Measurements from ENCODE around the gene KCND2. TPM values are rescaled to one million over a fixed set of nuclear protein-coding genes. Genes with fewer than 3 reads are reported as not detected.

KCND2 gene
- total RNA-seq, 3 donors from 2014 or later = not detected

- DNase-seq (no peak), ATAC-seq (no peak)
- Mint-ChIP-seq H3K9me3 (no peaks in the 10 kb centered on the region), H3K4me1 (ENCODE audit: low read depth) (no peaks in the 10 kb centered on the region), H3K4me3 (no peak overlapping the region), H3K36me3 (ENCODE audit: insufficient read depth) (no peaks in the 10 kb centered on the region), H3K27me3 (ENCODE audit: low read depth) (no peaks in the 10 kb centered on the region)
These were observed 139.4 kb downstream of the KCND2 start for GRCh38 chr7:120412139-120413050.

GRCh38 chr7:120413164-120413563 is 140.2 kb downstream of the KCND2 start:
- Mint-ChIP-seq H3K27me3 (ENCODE audit: low read depth) (no peaks in the 10 kb centered on the region), H3K9me3 (no peaks in the 10 kb centered on the region), H3K4me3 (no peak overlapping the region), H3K4me1 (ENCODE audit: low read depth) (no peaks in the 10 kb centered on the region), H3K36me3 (ENCODE audit: insufficient read depth) (no peaks in the 10 kb centered on the region)
- ATAC-seq (no peak), DNase-seq (no peak)

- DNase-seq (no peak), ATAC-seq (no peak)
- no peaks in the 10 kb centered on the region for H3K27me3 Mint-ChIP-seq (ENCODE audit: low read depth)
- H3K9me3 Mint-ChIP-seq = no peaks in the 10 kb centered on the region
- H3K4me3 Mint-ChIP-seq = no peak overlapping the region
- no peaks in the 10 kb centered on the region for H3K36me3 Mint-ChIP-seq (ENCODE audit: insufficient read depth)
- H3K4me1 Mint-ChIP-seq (ENCODE audit: low read depth) = no peaks in the 10 kb centered on the region
These were observed 144.4 kb downstream of the KCND2 start for GRCh38 chr7:120417244-120417979.

GRCh38 chr7:120421151-120421651 is 148.2 kb downstream of the KCND2 start:
- H3K4me3 Mint-ChIP-seq = no peak overlapping the region
- no peaks in the 10 kb centered on the region for H3K36me3 Mint-ChIP-seq (ENCODE audit: insufficient read depth)
- ATAC-seq (no peak), DNase-seq (no peak)
- H3K9me3 Mint-ChIP-seq = no peaks in the 10 kb centered on the region
- no peaks in the 10 kb centered on the region for H3K4me1 Mint-ChIP-seq (ENCODE audit: low read depth)
- no peaks in the 10 kb centered on the region for H3K27me3 Mint-ChIP-seq (ENCODE audit: low read depth)

- H3K36me3 Mint-ChIP-seq (ENCODE audit: insufficient read depth) = no peaks in the 10 kb centered on the region
- H3K4me1 Mint-ChIP-seq (ENCODE audit: low read depth) = no peaks in the 10 kb centered on the region
- H3K4me3 Mint-ChIP-seq = no peak overlapping the region
- ATAC-seq (no peak), DNase-seq (no peak)
- H3K27me3 Mint-ChIP-seq (ENCODE audit: low read depth) = no peaks in the 10 kb centered on the region
- H3K9me3 Mint-ChIP-seq = peaks cover 4% of the 10 kb centered on the region
These were observed 158.0 kb downstream of the KCND2 start for GRCh38 chr7:120431016-120431415.

GRCh38 chr7:120436487-120437060 is 163.6 kb downstream of the KCND2 start:
- DNase-seq (no peak), ATAC-seq (no peak)
- no peaks in the 10 kb centered on the region for H3K4me1 Mint-ChIP-seq (ENCODE audit: low read depth)
- no peaks in the 10 kb centered on the region for H3K27me3 Mint-ChIP-seq (ENCODE audit: low read depth)
- H3K36me3 Mint-ChIP-seq (ENCODE audit: insufficient read depth) = no peaks in the 10 kb centered on the region
- H3K9me3 Mint-ChIP-seq = peaks cover 8% of the 10 kb centered on the region
- no peak overlapping the region for H3K4me3 Mint-ChIP-seq

GRCh38 chr7:120441850-120442249 is 168.9 kb downstream of the KCND2 start:
- Mint-ChIP-seq H3K4me1 (ENCODE audit: low read depth) (no peaks in the 10 kb centered on the region), H3K27me3 (ENCODE audit: low read depth) (no peaks in the 10 kb centered on the region)
- DNase-seq = no peak

GRCh38 chr7:120442838-120443237 is 169.9 kb downstream of the KCND2 start:
- ATAC-seq = no peak
- no peaks in the 10 kb centered on the region for H3K36me3 Mint-ChIP-seq (ENCODE audit: insufficient read depth)
- peaks cover 11% of the 10 kb centered on the region for H3K9me3 Mint-ChIP-seq
- H3K4me3 Mint-ChIP-seq = no peak overlapping the region
- no peaks in the 10 kb centered on the region for H3K27me3 Mint-ChIP-seq (ENCODE audit: low read depth)
- no peak for DNase-seq
- no peaks in the 10 kb centered on the region for H3K4me1 Mint-ChIP-seq (ENCODE audit: low read depth)

More at GRCh38 chr7:120441850-120442249, 168.9 kb downstream of the KCND2 start:
- Mint-ChIP-seq H3K4me3 (no peak overlapping the region), H3K9me3 (peaks cover 11% of the 10 kb centered on the region), H3K36me3 (ENCODE audit: insufficient read depth) (no peaks in the 10 kb centered on the region)
- ATAC-seq = no peak

GRCh38 chr7:120444650-120445049 is 171.7 kb downstream of the KCND2 start:
- Mint-ChIP-seq H3K36me3 (ENCODE audit: insufficient read depth) (no peaks in the 10 kb centered on the region), H3K4me3 (no peak overlapping the region), H3K9me3 (peaks cover 9% of the 10 kb centered on the region), H3K27me3 (ENCODE audit: low read depth) (no peaks in the 10 kb centered on the region), H3K4me1 (ENCODE audit: low read depth) (no peaks in the 10 kb centered on the region)
- no peak for DNase-seq
- ATAC-seq = no peak

- DNase-seq (no peak), ATAC-seq (no peak)
- peaks cover 8% of the 10 kb centered on the region for H3K9me3 Mint-ChIP-seq
- no peaks in the 10 kb centered on the region for H3K27me3 Mint-ChIP-seq (ENCODE audit: low read depth)
- H3K36me3 Mint-ChIP-seq (ENCODE audit: insufficient read depth) = no peaks in the 10 kb centered on the region
- no peaks in the 10 kb centered on the region for H3K4me1 Mint-ChIP-seq (ENCODE audit: low read depth)
- no peak overlapping the region for H3K4me3 Mint-ChIP-seq
These were observed 172.3 kb downstream of the KCND2 start for GRCh38 chr7:120445276-120445675.

- H3K4me1 Mint-ChIP-seq (ENCODE audit: low read depth) = no peaks in the 10 kb centered on the region
- H3K9me3 Mint-ChIP-seq = peaks cover 10% of the 10 kb centered on the region
- ATAC-seq (no peak), DNase-seq (no peak)
- H3K4me3 Mint-ChIP-seq = no peak overlapping the region
- H3K27me3 Mint-ChIP-seq (ENCODE audit: low read depth) = no peaks in the 10 kb centered on the region
- H3K36me3 Mint-ChIP-seq (ENCODE audit: insufficient read depth) = no peaks in the 10 kb centered on the region
These were observed 179.7 kb downstream of the KCND2 start for GRCh38 chr7:120452665-120453064.

GRCh38 chr7:120456699-120457098 is 183.7 kb downstream of the KCND2 start:
- no peak for ATAC-seq
- H3K36me3 Mint-ChIP-seq (ENCODE audit: insufficient read depth) = no peaks in the 10 kb centered on the region
- H3K9me3 Mint-ChIP-seq = peaks cover 20% of the 10 kb centered on the region
- no peak overlapping the region for H3K4me3 Mint-ChIP-seq
- no peak for DNase-seq
- H3K4me1 Mint-ChIP-seq (ENCODE audit: low read depth) = no peaks in the 10 kb centered on the region
- H3K27me3 Mint-ChIP-seq (ENCODE audit: low read depth) = no peaks in the 10 kb centered on the region

- Mint-ChIP-seq H3K27me3 (ENCODE audit: low read depth) (no peaks in the 10 kb centered on the region), H3K9me3 (peaks cover 19% of the 10 kb centered on the region), H3K36me3 (ENCODE audit: insufficient read depth) (no peaks in the 10 kb centered on the region), H3K4me3 (no peak overlapping the region), H3K4me1 (ENCODE audit: low read depth) (no peaks in the 10 kb centered on the region)
- DNase-seq (no peak), ATAC-seq (no peak)
These were observed 188.0 kb downstream of the KCND2 start for GRCh38 chr7:120460949-120461348.

GRCh38 chr7:120462991-120463390 is 190.0 kb downstream of the KCND2 start:
- H3K27me3 Mint-ChIP-seq (ENCODE audit: low read depth) = no peaks in the 10 kb centered on the region

More at GRCh38 chr7:120462991-120463390, 190.0 kb downstream of the KCND2 start:
- H3K9me3 Mint-ChIP-seq = peaks cover 9% of the 10 kb centered on the region
- H3K4me1 Mint-ChIP-seq (ENCODE audit: low read depth) = no peaks in the 10 kb centered on the region
- ATAC-seq (no peak), DNase-seq (no peak)
- no peaks in the 10 kb centered on the region for H3K36me3 Mint-ChIP-seq (ENCODE audit: insufficient read depth)
- no peak overlapping the region for H3K4me3 Mint-ChIP-seq

Data from activated T-cell treated with anti-CD3 and anti-CD28 coated beads, Interleukin-2, amount 50 U/mL, for 4 hours (primary cell).